Parathyroid adenoma (tissue), 2 donors: ENCODE results near the gene PLXNA4.

Experiments used
- H2AFZ ChIP-seq: fragments of 300-600 bp; sonication (generic); one replicate; pipeline ENCODE4 v1.7.0; 2017; ENCODE audit warnings: antibody characterized with exemption, mild to moderate bottlenecking
- H3K27ac ChIP-seq: fragments of 300-600 bp; sonication (generic); one replicate; pipeline ENCODE4 v1.7.0; 2017
- H3K27me3 ChIP-seq: fragments of 300-600 bp; sonication (generic); one replicate; pipeline ENCODE4 v1.7.0; 2017; ENCODE audit warnings: low read length; ENCODE audit not compliant: control insufficient read depth, insufficient read depth
- H3K36me3 ChIP-seq: fragments of 300-600 bp; sonication (generic); one replicate; pipeline ENCODE4 v1.7.0; 2017; ENCODE audit warnings: low read length; ENCODE audit not compliant: control insufficient read depth, insufficient read depth
- H3K4me1 ChIP-seq: fragments of 300-600 bp; sonication (generic); one replicate; pipeline ENCODE4 v1.7.0; 2017; ENCODE audit warnings: control low read depth
- H3K4me2 ChIP-seq: fragments of 300-600 bp; sonication (generic); one replicate; pipeline ENCODE4 v1.7.0; 2017; ENCODE audit warnings: low read length
- H3K4me3 ChIP-seq: fragments of 300-600 bp; sonication (generic); one replicate; pipeline ENCODE4 v1.7.0; 2017; ENCODE audit warnings: low read depth, low read length
- H3K79me2 ChIP-seq: fragments of 300-600 bp; sonication (generic); one replicate; pipeline ENCODE4 v1.7.0; 2017; ENCODE audit warnings: control low read depth
- H3K9ac ChIP-seq: fragments of 300-600 bp; sonication (generic); one replicate; pipeline ENCODE4 v1.7.0; 2017; ENCODE audit warnings: mild to moderate bottlenecking
- H3K9me3 ChIP-seq: fragments of 300-600 bp; sonication (generic); one replicate; pipeline ENCODE4 v1.7.0; 2017; ENCODE audit warnings: low read length; ENCODE audit not compliant: control insufficient read depth
- CTCF ChIP-seq: fragments of 300-600 bp; sonication (generic); IDR thresholded peaks from one replicate; pipeline ENCODE4 v1.7.0; 2017; ENCODE audit warnings: antibody characterized with exemption, mild to moderate bottlenecking
- donor health status: primary hyperparathyroidism.

PLXNA4 gene

DNA sequence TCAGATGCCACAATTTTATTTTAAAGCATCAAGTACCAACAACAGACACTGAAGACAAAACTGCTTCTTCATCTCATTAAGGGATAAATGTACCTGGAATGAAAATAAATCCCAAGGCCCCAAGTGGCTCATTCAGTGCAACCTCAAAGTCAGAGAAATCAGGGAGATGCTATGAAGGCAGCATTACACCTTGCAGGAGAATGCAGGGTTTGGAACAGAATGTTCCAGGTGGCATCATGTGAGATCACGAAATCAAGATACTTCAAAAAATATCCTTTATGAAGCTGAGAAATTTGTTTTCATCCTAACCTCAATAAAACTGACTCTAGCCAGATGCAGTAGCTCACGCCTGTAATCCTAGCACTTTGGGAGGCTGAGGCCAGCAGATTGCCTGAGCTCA is 477.1 kb downstream of the PLXNA4 start:
- TF ChIP-seq CTCF, result no peak
- H3K4me2 ChIP-seq, result no peak overlapping the region
- no peaks in the 10 kb centered on the region for H3K79me2 ChIP-seq
- H3K9ac ChIP-seq, result no peak overlapping the region
- H2AFZ ChIP-seq, result no peak overlapping the region
- H3K36me3 ChIP-seq, result no peaks in the 10 kb centered on the region
- H3K4me3 ChIP-seq, result no peak overlapping the region
- no peaks in the 10 kb centered on the region for H3K9me3 ChIP-seq
- H3K27me3 ChIP-seq, result no peaks in the 10 kb centered on the region
- H3K27ac ChIP-seq, result no peak overlapping the region
- no peaks in the 10 kb centered on the region for H3K4me1 ChIP-seq

- H3K9ac ChIP-seq, result no peak overlapping the region
- H3K9me3 ChIP-seq, result no peaks in the 10 kb centered on the region
- no peak overlapping the region for H3K4me3 ChIP-seq
- no peak overlapping the region for H2AFZ ChIP-seq
- TF ChIP-seq CTCF, result no peak
- no peaks in the 10 kb centered on the region for H3K27me3 ChIP-seq
- H3K4me1 ChIP-seq, result no peaks in the 10 kb centered on the region
- H3K79me2 ChIP-seq, result no peaks in the 10 kb centered on the region
- H3K27ac ChIP-seq, result no peak overlapping the region
- no peak overlapping the region for H3K4me2 ChIP-seq
- no peaks in the 10 kb centered on the region for H3K36me3 ChIP-seq
Observed at GRCh38 chr7:132098327-132098726, 477.9 kb downstream of the PLXNA4 start.

GRCh38 chr7:132097550-132098134 is 478.6 kb downstream of the PLXNA4 start:
- Histone ChIP-seq H2AFZ (no peak overlapping the region), H3K9me3 (no peaks in the 10 kb centered on the region), H3K79me2 (no peaks in the 10 kb centered on the region), H3K4me3 (no peak overlapping the region), H3K27me3 (no peaks in the 10 kb centered on the region), H3K9ac (no peak overlapping the region), H3K4me2 (no peak overlapping the region), H3K36me3 (no peaks in the 10 kb centered on the region), H3K4me1 (no peaks in the 10 kb centered on the region), H3K27ac (no peak overlapping the region)
- no peak for TF ChIP-seq CTCF

GRCh38 chr7:132095111-132095765 is 481.0 kb downstream of the PLXNA4 start:
- no peak overlapping the region for H3K4me3 ChIP-seq
- no peak overlapping the region for H3K4me2 ChIP-seq
- no peak overlapping the region for H3K9ac ChIP-seq
- no peaks in the 10 kb centered on the region for H3K79me2 ChIP-seq
- H3K4me1 ChIP-seq, result no peaks in the 10 kb centered on the region
- TF ChIP-seq CTCF, result no peak
- no peaks in the 10 kb centered on the region for H3K9me3 ChIP-seq
- H2AFZ ChIP-seq, result no peak overlapping the region
- no peaks in the 10 kb centered on the region for H3K36me3 ChIP-seq
- H3K27ac ChIP-seq, result no peak overlapping the region
- no peaks in the 10 kb centered on the region for H3K27me3 ChIP-seq

GRCh38 chr7:132092106-132092505 is 484.2 kb downstream of the PLXNA4 start:
- H3K4me2 ChIP-seq, result no peak overlapping the region
- no peaks in the 10 kb centered on the region for H3K9me3 ChIP-seq
- no peak overlapping the region for H3K9ac ChIP-seq
- no peak overlapping the region for H2AFZ ChIP-seq
- no peaks in the 10 kb centered on the region for H3K27me3 ChIP-seq
- no peak overlapping the region for H3K27ac ChIP-seq
- H3K4me1 ChIP-seq, result no peaks in the 10 kb centered on the region
- H3K79me2 ChIP-seq, result no peaks in the 10 kb centered on the region
- no peak overlapping the region for H3K4me3 ChIP-seq
- H3K36me3 ChIP-seq, result no peaks in the 10 kb centered on the region
- no peak for TF ChIP-seq CTCF
